Gastroesophageal sphincter (tissue), 4 donors: ENCODE measurements around the gene SYT1. TPM values are rescaled to one million over a fixed set of nuclear protein-coding genes. Genes with fewer than 3 reads are reported as not detected.

Experiments
- ATAC-seq: fragments of 150-250 bp; one replicate; pipeline ENCODE4 v1.9.1; 2016; ENCODE audit warnings: mild to moderate bottlenecking, moderate library complexity
- H3K27ac ChIP-seq, 4 donors: fragments of 200-600 bp; sonication (generic) in 3 of 4; 1 replicate in 3 of 4; 2 replicates in 1 of 4; pipeline ENCODE4 v1.5.1; 2016 to 2019
- H3K27me3 ChIP-seq: fragments of 200-600 bp; sonication (generic); one replicate; pipeline ENCODE4 v1.5.1; 2019
- H3K36me3 ChIP-seq, 2 donors: fragments of 200-600 bp; sonication (generic); one replicate each; pipeline ENCODE4 v1.5.1; 2019; ENCODE audit warnings: control low read depth in 1 of 2
- H3K4me1 ChIP-seq, 3 donors: fragments of 200-600 bp; sonication (generic); 1 replicate in 2 of 3; 2 replicates in 1 of 3; pipeline ENCODE4 v1.5.1; 2016 to 2019; ENCODE audit warnings: control low read depth in 2 of 3
- H3K4me3 ChIP-seq, 2 donors: fragments of 200-600 bp; sonication (generic); one replicate each; pipeline ENCODE4 v1.5.1; 2019; ENCODE audit warnings: mild to moderate bottlenecking in 1 of 2, moderate library complexity in 1 of 2
- H3K9me3 ChIP-seq, 3 donors: fragments of 200-600 bp; sonication (generic); one replicate each; pipeline ENCODE4 v1.5.1; 2017 to 2019; ENCODE audit warnings: control low read depth in 2 of 3
- CTCF ChIP-seq, 4 experiments: fragments of 200-600 bp in 2 of 4; fragments of 450-650 bp in 2 of 4; sonication (generic) in 1 of 4; IDR thresholded peaks; one replicate each; pipeline ENCODE4 v1.5.1; 2017 to 2019; ENCODE audit warnings: antibody characterized with exemption in 4 of 4, mild to moderate bottlenecking in 2 of 4, moderate library complexity in 2 of 4
- EP300 ChIP-seq: sonication (generic); formaldehyde crosslinking; IDR thresholded peaks from one replicate; pipeline ENCODE4 v1.6.1; 2017; ENCODE audit warnings: antibody characterized with exemption, mild to moderate bottlenecking
- POLR2A ChIP-seq, 2 donors: fragments of 450-650 bp; IDR thresholded peaks; one replicate each; pipeline ENCODE4 v1.6.1; 2017; ENCODE audit warnings: antibody characterized with exemption in 2 of 2, mild to moderate bottlenecking in 2 of 2, moderate library complexity in 1 of 2
- POLR2AphosphoS5 ChIP-seq: sonication (generic); formaldehyde crosslinking; IDR thresholded peaks from one replicate; pipeline ENCODE4 v1.6.1; 2017; ENCODE audit warnings: antibody characterized with exemption
- WGBS, 2 donors: methylation state at CpG; one replicate each; pipeline ENCODE4 v1.1.5; 2018; ENCODE audit warnings: low coverage in 1 of 2; 5-methylcytosine and 5-hydroxymethylcytosine counted together
- total RNA-seq, 4 donors: library from RNA; depleted of rRNA; stranded (reverse); fragments of >200 nt; gene quantifications; one replicate each; pipeline ENCODE4 v1.1.0, GENCODE V29; 2016

The SYT1 gene
- total RNA-seq, 4 donors from 2014 or later, result 1.9 to 6.6 (median 3.5) TPM

GRCh38 chr12:79433465-79434072, 569.0 kb downstream of the SYT1 start:
- H3K4me3 ChIP-seq, result no peak overlapping the region
- no peaks in the 10 kb centered on the region for H3K27me3 ChIP-seq
- no peaks in the 10 kb centered on the region for H3K4me1 ChIP-seq
- no peak for ATAC-seq
- WGBS, 2 donors, result 79 to 84% methylated on average over 3 of the region's 3 CpGs
- TF ChIP-seq POLR2AphosphoS5 (no peak), EP300 (no peak), CTCF (IDR thresholded peaks at IDR 0.05) (no peak), POLR2A (IDR thresholded peaks at IDR 0.05) (no peak)
- no peak overlapping the region for H3K27ac ChIP-seq
- no peaks in the 10 kb centered on the region for H3K36me3 ChIP-seq
- no peaks in the 10 kb centered on the region for H3K9me3 ChIP-seq

GRCh38 chr12:79434561-79434960, 570.0 kb downstream of the SYT1 start:
- no peaks in the 10 kb centered on the region for H3K4me1 ChIP-seq
- no peaks in the 10 kb centered on the region for H3K27me3 ChIP-seq
- ATAC-seq, result no peak
- no peak overlapping the region for H3K27ac ChIP-seq
- no peak for TF ChIP-seq CTCF (IDR thresholded peaks at IDR 0.05)
- no peak for TF ChIP-seq EP300
- no peak for TF ChIP-seq POLR2A (IDR thresholded peaks at IDR 0.05)
- no peak for TF ChIP-seq POLR2AphosphoS5
- WGBS, 2 donors, result 100% methylated on average over 1 of the region's 1 CpG; no CpG with 5 or more reads in 1 of the 2 donors
- H3K4me3 ChIP-seq, result no peak overlapping the region
- no peaks in the 10 kb centered on the region for H3K36me3 ChIP-seq
- no peaks in the 10 kb centered on the region for H3K9me3 ChIP-seq

GRCh38 chr12:79435742-79436141, 571.2 kb downstream of the SYT1 start:
- Histone ChIP-seq H3K4me1 (no peaks in the 10 kb centered on the region), H3K36me3 (no peaks in the 10 kb centered on the region), H3K9me3 (no peaks in the 10 kb centered on the region), H3K27ac (no peak overlapping the region), H3K4me3 (no peak overlapping the region), H3K27me3 (no peaks in the 10 kb centered on the region)
- TF ChIP-seq EP300 (no peak), POLR2A (IDR thresholded peaks at IDR 0.05) (no peak), POLR2AphosphoS5 (no peak), CTCF (IDR thresholded peaks at IDR 0.05) (no peak)
- 75% methylated on average over 1 of the region's 1 CpG; no CpG with 5 or more reads in 1 of the 2 donors for WGBS, 2 donors
- ATAC-seq, result no peak

- H3K27me3 ChIP-seq, result no peaks in the 10 kb centered on the region
- TF ChIP-seq CTCF (IDR thresholded peaks at IDR 0.05), result no peak
- TF ChIP-seq POLR2A (IDR thresholded peaks at IDR 0.05), result no peak
- no peak for TF ChIP-seq EP300
- no peak for TF ChIP-seq POLR2AphosphoS5
- no peak overlapping the region for H3K27ac ChIP-seq
- no peak overlapping the region for H3K4me3 ChIP-seq
- H3K36me3 ChIP-seq, result no peaks in the 10 kb centered on the region
- no peaks in the 10 kb centered on the region for H3K4me1 ChIP-seq
- H3K9me3 ChIP-seq, result no peaks in the 10 kb centered on the region
- WGBS, 2 donors, result 84 to 87% methylated on average over 3 of the region's 3 CpGs
- ATAC-seq, result no peak
Measured at GRCh38 chr12:79438480-79439174, 574.1 kb downstream of the SYT1 start.

- Histone ChIP-seq H3K36me3 (no peaks in the 10 kb centered on the region), H3K27me3 (no peaks in the 10 kb centered on the region), H3K9me3 (no peaks in the 10 kb centered on the region), H3K4me1 (no peaks in the 10 kb centered on the region), H3K4me3 (no peak overlapping the region), H3K27ac (no peak overlapping the region)
- ATAC-seq, result no peak
- no peak for TF ChIP-seq CTCF (IDR thresholded peaks at IDR 0.05)
- TF ChIP-seq EP300, result no peak
- no peak for TF ChIP-seq POLR2A (IDR thresholded peaks at IDR 0.05)
- no peak for TF ChIP-seq POLR2AphosphoS5
- WGBS, 2 donors, result 75 to 89% methylated on average over 3 of the region's 3 CpGs
Measured at GRCh38 chr12:79439175-79439825, 574.7 kb downstream of the SYT1 start.
